ENCODE data around the gene MLLT3. TPM values are rescaled to one million over a fixed set of nuclear protein-coding genes. Genes with fewer than 3 reads are reported as not detected.
A peak's percentile ranks its signal among the peaks of the same experiment; 100 is the strongest.

Gene MLLT3
- total RNA-seq, 1 donor from 2014 or later, result 17.5 TPM

DNA sequence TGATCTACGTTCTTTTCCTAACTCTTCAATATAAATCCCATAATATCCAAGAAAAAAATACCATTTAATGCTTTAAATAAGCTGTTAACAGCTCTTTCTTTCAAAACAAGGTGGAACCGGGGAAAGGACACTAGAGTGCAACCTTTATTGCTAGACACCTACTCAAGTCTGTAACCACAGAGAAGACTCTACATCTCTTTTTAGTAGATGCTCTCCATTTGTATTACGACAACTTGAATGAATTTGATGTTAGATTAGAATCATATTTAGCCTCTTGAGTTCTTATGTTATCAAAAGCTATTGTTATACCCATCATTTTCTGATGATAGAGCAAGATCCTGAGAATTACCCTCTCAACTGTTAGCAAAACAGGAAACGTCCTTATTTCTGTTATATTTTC, 246.3 kb downstream of the MLLT3 start:
- no peak overlapping the region for H3K4me3 ChIP-seq
- H3K36me3 ChIP-seq, result no peaks in the 10 kb centered on the region
- peaks cover 11% of the 10 kb centered on the region for H3K4me1 ChIP-seq
- no peaks in the 10 kb centered on the region for H3K27me3 ChIP-seq (ENCODE audit: low read depth)
- intact Hi-C loops (cut with micrococcal nuclease), result no loop called here
- no peak overlapping the region for H3K27ac ChIP-seq (replicated peaks)
- TF ChIP-seq, protein P1, sequence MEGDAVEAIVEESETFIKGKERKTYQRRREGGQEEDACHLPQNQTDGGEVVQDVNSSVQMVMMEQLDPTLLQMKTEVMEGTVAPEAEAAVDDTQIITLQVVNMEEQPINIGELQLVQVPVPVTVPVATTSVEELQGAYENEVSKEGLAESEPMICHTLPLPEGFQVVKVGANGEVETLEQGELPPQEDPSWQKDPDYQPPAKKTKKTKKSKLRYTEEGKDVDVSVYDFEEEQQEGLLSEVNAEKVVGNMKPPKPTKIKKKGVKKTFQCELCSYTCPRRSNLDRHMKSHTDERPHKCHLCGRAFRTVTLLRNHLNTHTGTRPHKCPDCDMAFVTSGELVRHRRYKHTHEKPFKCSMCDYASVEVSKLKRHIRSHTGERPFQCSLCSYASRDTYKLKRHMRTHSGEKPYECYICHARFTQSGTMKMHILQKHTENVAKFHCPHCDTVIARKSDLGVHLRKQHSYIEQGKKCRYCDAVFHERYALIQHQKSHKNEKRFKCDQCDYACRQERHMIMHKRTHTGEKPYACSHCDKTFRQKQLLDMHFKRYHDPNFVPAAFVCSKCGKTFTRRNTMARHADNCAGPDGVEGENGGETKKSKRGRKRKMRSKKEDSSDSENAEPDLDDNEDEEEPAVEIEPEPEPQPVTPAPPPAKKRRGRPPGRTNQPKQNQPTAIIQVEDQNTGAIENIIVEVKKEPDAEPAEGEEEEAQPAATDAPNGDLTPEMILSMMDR (IDR thresholded peaks at IDR 0.05; ENCODE audit: borderline replicate concordance), result no peak
- H3K9me3 ChIP-seq (replicated peaks), result no peaks in the 10 kb centered on the region
- DNase-seq, result no peak

- TF ChIP-seq, protein P1 (IDR thresholded peaks at IDR 0.05; ENCODE audit: borderline replicate concordance), result no peak
- intact Hi-C loops (cut with micrococcal nuclease), result no loop called here
- Histone ChIP-seq H3K4me3 (no peak overlapping the region), H3K36me3 (no peaks in the 10 kb centered on the region), H3K4me1 (peaks cover 8% of the 10 kb centered on the region), H3K27ac (replicated peaks) (no peak overlapping the region), H3K9me3 (replicated peaks) (no peaks in the 10 kb centered on the region), H3K27me3 (ENCODE audit: low read depth) (no peaks in the 10 kb centered on the region)
- no peak for DNase-seq
Measured at GRCh38 chr9:20373263-20373662, 249.0 kb downstream of the MLLT3 start.

DNA sequence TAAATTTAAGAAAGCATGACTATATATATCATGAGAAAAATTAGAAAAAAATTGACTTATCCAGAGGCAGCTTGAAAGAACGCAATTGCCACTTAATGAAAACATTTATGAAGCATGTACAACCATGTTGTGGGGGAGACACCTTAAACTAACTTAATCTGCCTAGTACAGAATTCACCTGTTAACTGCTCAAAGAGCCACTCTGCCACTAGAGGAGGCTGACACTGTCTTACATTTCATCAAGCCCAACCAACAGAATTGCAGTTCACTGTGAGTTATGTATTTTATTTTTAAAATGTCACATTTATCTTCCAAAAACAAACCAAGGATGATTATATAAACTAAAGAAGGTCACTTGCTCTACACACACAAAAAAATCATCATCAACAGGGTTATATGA, 252.9 kb downstream of the MLLT3 start:
- H3K9me3 ChIP-seq (replicated peaks), result no peaks in the 10 kb centered on the region
- no peaks in the 10 kb centered on the region for H3K36me3 ChIP-seq
- TF ChIP-seq, protein P1 (IDR thresholded peaks at IDR 0.05; ENCODE audit: borderline replicate concordance), result peak; percentile 28
- intact Hi-C loops (cut with micrococcal nuclease), result no loop called here
- no peak overlapping the region for H3K4me3 ChIP-seq
- H3K27ac ChIP-seq (replicated peaks), result no peak overlapping the region
- H3K4me1 ChIP-seq, result no peaks in the 10 kb centered on the region
- no peak for DNase-seq
- H3K27me3 ChIP-seq (ENCODE audit: low read depth), result no peaks in the 10 kb centered on the region

DNA sequence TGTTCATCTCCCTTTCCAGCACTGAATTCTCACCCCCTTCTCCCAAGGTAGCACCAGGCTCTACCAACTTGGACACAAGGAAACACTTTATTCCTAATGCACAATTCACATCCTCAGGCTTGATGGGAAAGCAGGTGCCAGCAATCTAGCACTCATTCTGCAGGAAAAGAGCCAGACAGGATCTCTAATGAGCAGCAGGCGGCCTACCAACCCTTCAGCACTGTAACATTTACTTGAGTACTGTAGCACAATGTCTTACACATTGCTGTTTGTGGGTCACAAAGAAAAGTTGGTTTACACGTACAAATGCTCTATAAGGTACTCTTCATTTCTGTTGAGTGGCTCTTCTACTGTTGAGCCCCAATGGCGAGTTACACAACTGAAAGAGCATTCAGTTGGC, 254.4 kb downstream of the MLLT3 start:
- DNase-seq, result no peak
- Histone ChIP-seq H3K36me3 (no peaks in the 10 kb centered on the region), H3K4me1 (peaks cover 6% of the 10 kb centered on the region), H3K4me3 (no peak overlapping the region), H3K27me3 (ENCODE audit: low read depth) (no peaks in the 10 kb centered on the region), H3K27ac (replicated peaks) (no peak overlapping the region), H3K9me3 (replicated peaks) (no peaks in the 10 kb centered on the region)
- intact Hi-C loops (cut with micrococcal nuclease), result no loop called here
- TF ChIP-seq, protein P1 (IDR thresholded peaks at IDR 0.05; ENCODE audit: borderline replicate concordance), result no peak

GRCh38 chr9:20364959-20365358, 257.3 kb downstream of the MLLT3 start:
- peaks cover 6% of the 10 kb centered on the region for H3K4me1 ChIP-seq
- intact Hi-C loops (cut with micrococcal nuclease), result no loop called here
- H3K36me3 ChIP-seq, result no peaks in the 10 kb centered on the region
- no peaks in the 10 kb centered on the region for H3K9me3 ChIP-seq (replicated peaks)
- H3K27ac ChIP-seq (replicated peaks), result no peak overlapping the region
- TF ChIP-seq, protein P1 (IDR thresholded peaks at IDR 0.05; ENCODE audit: borderline replicate concordance), result no peak
- no peak overlapping the region for H3K4me3 ChIP-seq
- H3K27me3 ChIP-seq (ENCODE audit: low read depth), result no peaks in the 10 kb centered on the region
- DNase-seq, result no peak

DNA sequence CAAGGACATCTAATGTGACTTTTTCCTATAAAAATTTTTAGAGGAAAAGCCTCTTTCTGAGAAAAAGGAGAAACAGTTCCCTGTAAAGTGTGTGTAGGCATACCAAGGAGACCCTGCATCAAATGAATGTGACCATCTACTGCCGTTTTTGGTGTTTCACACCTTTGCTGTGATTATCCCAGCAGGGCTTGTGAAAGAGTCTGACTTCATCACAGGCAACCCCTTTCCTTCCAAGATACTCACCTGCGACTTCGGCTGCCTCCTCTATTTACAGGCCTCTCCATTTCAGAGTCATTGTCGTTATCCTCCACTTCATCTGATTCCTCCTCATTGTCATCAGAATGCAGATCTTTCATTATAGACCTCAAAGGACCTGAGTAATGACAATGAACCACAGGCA, 259.1 kb downstream of the MLLT3 start:
- intact Hi-C loops (cut with micrococcal nuclease), result no loop called here

More for the DNA sequence above, 259.1 kb downstream of the MLLT3 start:
- TF ChIP-seq, protein P1 (IDR thresholded peaks at IDR 0.05; ENCODE audit: borderline replicate concordance), result no peak
- no peak overlapping the region for H3K4me3 ChIP-seq
- H3K36me3 ChIP-seq, result no peaks in the 10 kb centered on the region
- H3K27ac ChIP-seq (replicated peaks), result no peak overlapping the region
- no peaks in the 10 kb centered on the region for H3K27me3 ChIP-seq (ENCODE audit: low read depth)
- no peak for DNase-seq
- peaks cover 6% of the 10 kb centered on the region for H3K4me1 ChIP-seq
- H3K9me3 ChIP-seq (replicated peaks), result no peaks in the 10 kb centered on the region
